ENCODE measurements around the gene SHTN1.

Gene SHTN1

DNA sequence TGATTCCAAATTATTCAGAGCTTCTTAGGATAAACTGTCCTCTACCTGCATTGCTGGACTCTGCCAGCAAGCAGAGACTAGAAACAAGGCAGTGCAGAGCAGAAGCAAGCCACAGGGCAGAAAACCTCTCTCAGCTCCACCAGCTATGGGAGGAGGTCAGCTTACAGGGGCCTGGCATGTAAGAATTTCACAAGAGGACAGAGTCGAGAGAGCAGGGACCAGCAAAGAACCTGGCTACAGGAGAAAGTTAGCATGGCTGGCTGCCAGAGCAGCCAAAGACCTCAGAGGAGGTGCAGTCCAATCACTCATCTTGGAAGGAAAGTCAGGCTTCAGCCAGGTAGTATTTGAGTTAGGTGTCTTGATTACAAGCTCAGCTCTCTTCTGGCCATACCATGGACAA lies 92.8 kb downstream of the SHTN1 start:
- no peak for DNase-seq

DNA sequence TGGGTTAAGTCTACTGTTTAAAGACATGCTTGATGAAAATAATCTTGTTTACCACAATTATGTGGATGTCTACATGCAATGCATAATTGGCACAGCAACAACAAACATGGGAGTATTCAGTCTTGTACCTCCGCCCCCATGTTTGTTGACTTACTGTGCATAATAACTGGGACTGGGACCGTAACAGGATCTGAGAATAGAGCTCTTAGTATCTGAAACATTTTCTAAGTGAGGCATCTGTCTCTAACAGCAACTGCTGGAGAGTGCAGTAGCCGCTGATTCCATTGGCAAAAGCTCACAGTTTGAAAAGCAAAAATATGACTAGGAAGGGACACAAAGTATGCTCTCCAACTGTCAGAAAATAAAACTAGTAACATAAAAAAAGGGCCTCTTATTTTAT lies 94.1 kb downstream of the SHTN1 start:
- no peak for DNase-seq

DNA sequence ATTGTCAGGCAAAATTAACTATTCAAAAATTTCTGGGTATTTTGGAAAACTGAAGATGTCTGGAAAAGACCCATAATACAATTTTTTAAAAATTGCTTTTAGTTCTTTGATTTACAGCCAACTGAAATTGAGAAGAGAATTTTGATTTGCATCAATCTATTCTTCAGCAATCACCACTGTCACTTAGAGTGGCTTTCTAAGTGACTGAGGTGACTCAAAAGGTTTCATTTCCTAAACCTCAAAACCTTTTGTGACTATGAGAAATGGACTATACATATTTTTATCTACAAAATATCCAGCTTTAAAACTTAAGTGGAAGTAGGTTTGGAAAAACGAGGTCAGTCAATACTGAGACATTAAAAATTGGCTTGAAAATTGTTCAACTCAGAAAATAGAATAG lies 95.7 kb downstream of the SHTN1 start:
- no peak for DNase-seq

DNA sequence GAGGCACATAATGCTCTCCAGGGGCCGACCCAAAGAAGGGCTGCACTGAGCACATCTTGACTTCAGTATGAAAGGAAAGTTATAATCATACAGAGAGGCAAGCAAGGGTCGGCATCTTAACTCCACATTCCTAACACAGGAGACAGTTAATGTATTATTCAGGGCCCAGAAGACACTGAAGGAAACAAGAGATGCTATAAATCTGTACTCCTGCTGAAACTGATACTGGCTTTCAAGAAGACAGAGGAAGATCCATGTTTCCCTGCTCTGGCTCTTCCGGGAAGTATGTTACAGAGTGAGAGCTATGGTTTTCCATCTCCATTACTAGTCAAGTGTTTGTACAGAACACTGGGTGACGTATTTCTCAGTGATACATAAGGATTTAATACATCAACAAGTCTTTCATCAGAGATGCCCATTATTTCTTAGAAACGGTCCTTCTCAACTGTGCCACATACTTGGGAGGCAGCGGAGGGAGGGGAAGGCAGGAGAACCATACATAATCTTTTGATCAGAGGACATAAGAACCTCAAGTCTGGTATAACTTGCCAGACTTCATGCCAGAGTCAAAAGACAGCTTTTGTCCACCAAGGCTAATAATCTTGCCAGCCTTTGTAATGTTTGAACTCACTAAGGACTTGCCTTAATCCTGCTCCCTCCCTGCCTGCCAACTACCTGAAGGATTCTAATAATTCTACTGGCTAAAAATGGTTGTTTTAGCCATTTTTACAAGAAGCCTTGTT lies 97.6 kb downstream of the SHTN1 start:
- no peak for DNase-seq

DNA sequence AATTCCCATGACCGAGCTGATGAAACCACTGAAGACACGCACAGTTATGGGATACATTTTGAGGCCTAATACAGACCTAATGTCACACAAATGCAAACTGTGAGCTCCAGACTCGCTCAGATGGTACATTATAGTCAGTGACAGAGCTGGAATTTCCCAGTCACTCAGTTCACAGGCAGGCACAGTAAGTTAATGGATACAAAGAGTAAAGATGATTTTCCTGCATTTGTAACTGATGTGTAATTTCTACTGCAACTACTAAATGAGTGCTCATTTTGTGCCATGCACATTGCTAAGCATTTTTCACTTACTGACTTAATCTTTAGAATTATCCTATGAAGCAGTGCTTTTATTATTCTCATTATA lies 99.2 kb downstream of the SHTN1 start:
- no peak for DNase-seq

DNA sequence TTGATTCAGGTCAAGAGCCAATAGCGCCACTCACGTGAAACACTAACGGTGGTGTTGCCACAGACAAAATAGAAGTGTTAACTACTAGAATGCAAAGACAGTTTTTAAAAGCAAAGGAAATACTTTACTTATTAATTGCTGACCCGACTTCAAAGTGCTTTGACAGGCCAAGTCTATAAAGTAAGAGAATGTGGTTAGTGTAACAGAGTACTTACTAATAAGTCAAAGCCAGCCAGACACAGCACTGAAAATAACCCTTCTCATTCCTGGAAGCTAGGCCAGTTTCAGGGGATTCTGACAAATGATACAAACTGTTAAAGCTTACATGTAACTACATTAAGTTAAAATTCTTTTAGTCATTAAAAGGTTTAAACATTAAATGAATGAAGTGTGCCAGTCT lies 105.4 kb downstream of the SHTN1 start:
- no peak for DNase-seq

DNA sequence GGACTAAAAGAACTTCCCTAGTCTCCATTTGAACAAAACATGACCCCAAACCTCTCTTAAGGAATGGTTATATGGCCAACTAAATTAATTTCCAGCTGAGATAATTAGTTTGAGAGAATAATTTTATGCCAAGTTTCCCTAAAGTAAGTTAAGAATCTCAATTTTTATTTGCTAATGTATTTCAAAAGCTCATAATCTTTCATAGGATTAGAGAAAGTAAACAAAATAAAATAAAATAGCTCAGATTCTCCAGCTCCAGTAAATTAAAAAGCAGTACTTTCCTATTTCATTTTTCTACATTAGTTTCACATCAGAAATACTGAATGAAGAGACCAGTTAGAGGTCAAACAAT lies 111.3 kb downstream of the SHTN1 start:
- no peak for DNase-seq

DNA sequence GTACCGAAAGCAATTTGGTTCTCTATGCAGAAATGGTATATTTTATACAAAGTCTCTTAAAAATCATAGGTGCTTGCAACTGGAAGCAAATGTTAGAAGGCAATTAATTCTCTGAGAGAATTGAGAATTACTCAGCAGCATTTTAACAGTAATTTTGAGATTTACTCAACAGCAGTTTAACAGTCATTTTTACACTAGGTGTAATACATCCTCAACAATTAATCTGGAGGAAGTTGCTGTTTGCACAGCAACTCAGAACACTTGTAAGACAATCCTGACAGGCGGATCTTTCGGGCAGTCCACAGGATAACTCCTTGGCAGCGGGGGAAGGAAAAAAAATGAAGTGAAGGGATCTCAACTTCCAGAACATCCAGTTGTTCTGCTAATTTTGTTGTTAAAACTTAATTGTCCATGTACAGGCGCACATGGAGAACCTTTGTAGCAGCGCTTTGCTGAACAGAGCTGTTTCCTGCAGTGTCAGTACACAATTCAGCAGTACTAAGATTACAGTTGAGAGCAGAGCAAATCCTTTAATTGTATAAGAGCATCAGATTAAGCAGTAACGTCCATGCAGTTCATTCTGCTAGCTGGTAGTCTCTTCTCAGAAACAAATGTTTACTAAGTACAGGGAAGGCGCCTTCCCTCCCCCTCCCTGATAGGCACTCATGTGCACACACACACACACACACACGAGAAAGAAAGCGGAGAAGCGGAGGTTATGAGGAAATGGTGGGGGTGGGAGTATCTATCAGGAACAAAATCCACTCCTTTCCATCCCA lies 111.9 kb downstream of the SHTN1 start:
- no peak for DNase-seq

DNA sequence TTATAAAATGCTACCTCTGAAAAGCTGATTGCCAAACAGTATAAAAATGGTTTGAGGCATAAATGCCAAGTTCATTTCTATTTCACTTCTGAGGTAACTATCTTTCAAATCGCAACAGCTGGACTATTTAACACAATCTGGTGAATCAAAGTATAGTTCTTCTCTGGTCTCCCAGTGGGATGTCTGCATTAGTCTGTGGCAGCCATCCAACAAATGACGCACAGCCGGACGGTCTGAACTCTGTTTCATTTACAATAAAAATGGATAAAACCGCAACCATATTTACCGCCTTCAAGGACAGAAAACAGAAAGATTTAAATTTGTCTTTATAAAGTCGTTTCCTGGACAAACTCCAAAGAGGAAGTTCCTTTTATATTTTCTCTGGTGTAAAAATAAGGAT lies 113.8 kb downstream of the SHTN1 start:
- DNase-seq, result no peak

DNA sequence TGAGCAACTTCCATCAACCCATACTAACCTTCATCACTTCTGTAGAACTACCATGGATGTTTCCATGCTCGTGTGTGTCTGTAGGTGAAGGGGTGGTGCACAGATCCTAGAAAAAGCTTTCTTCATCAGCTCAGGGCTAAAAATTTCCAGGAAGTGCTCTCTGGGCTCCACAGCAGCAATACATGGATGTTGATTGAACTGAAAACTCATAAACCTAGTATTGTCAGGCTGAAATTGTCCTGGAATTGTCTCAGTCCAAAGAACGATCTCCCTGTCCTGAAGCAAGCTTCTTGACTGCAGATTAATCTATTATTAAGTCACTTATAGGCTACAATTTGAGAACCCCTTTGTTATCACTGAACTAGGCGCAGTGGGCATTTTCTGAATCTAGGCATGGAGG lies 115.9 kb downstream of the SHTN1 start:
- DNase-seq, result no peak

DNA sequence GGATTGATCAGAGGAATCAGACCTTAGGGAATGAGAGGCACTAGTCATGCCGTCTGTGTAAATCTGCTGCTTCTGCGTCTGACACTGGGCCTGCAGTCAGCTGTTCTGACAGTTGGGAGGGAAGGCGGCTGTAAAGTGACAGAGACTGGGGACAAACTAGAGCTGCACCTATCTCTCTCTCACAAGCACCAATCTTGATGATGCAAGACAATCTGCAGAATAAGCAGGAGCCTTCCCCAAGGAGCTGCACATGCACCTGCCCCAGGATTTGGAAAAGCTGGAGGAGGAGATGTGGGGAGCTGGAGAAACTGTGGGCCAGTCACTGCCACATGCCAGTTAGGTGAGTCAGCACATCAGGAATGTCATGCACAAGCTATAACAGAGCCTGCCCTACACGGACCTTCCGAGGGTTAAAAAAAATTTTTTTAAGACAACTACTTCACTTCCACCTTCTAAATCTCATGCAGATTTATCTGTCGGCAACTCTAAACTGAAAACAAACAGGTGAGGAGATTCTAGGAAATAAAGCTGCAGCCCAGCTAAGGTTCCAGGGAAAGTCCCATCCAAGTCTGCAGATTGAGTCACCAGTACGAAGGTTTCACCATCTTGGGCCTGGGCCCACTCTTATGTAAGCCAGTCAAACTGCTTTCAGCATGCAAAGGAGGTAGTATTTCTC lies 116.5 kb downstream of the SHTN1 start:
- DNase-seq, result no peak

DNA sequence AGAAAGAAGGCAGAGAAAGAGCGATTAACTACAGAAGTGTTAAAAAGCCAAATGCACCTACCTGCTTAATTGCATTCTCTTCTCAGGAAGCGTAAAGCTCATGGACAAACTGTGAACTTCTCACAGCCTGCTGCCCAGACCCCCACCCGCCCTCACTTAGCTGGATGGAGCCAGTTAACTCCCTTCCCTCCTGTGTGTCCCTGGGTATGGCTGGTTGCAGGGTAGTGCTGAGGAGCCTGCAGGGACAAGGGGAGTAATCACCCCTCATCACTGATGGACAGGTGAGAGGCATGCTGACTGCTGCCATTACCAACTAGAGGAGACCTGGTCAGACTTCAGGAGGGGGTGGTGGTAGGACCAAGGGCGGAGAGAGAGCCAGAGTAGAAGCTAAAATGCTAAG lies 118.2 kb downstream of the SHTN1 start:
- DNase-seq, result no peak

DNA sequence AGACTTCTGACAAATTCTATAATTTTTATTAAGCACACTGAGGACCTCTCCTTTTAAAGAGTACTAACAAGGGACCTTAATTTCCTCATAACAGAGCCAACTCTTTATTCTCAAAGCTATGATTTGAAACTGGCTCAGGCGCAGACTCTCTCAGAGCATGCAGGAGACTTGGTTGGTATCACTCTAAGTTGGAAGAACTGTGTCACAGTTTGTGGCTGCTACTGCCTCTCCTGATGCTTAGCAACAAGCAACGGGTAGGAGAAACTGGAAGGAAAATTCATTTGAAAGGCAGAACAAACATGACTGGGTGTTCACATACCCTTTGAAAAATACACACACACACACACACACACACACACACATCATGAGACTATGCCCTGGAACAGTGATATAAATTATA lies 122.3 kb downstream of the SHTN1 start:
- DNase-seq, result no peak

DNA sequence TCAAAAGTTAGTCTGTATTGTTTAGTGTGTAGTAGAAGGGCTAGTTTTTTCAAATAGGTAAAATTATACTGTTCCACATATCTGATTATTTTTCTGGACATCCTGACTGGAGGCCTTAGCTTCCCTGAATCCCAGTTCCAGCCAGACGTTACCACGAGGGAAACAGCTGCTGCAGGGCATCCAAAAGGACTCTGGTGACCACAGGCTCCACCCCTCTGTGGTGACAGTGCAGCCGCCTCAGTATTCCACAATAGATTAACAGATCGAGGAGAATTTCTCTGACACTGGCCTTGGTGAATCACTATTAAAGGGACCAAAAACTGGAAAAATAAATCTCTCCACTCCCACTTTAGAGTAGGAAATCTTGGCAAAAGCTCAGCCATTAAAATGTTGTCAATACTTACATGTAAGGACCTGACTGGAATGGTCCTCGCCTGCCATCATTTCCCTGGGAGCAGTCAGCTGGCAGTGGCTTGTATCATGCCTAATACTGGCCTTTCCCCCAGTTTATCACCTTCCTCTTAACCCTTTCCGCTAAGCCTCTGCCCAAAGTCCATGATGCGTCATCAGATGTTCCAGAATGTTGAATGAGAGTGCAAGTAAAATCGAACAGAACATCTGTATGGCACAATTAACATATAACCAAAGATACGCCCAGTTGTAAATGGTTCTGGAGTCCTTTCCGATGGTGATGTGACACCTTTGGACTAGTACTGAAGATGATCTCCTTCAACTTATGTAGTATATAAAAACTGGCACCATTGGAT lies 124.1 kb downstream of the SHTN1 start:
- DNase-seq, result no peak

DNA sequence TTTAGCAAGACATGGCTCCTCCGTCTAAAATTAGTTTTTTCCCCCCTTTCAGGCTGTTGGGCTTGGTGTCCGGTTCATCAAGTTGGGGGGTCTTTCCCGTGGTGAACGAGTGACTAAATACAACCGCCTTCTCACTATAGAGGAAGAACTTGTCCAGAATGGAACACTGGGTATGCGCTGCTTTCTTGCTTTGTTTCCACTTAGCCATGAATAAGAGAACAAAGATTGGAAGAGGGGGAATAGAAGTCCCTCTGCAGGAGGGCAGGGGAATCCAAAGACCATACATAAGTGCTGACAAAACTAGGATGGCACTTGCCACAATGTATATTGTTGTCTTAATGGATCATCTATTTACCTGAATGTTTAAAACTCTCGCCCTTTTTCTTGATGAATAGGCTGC lies 125.2 kb downstream of the SHTN1 start:
- no peak for DNase-seq

DNA sequence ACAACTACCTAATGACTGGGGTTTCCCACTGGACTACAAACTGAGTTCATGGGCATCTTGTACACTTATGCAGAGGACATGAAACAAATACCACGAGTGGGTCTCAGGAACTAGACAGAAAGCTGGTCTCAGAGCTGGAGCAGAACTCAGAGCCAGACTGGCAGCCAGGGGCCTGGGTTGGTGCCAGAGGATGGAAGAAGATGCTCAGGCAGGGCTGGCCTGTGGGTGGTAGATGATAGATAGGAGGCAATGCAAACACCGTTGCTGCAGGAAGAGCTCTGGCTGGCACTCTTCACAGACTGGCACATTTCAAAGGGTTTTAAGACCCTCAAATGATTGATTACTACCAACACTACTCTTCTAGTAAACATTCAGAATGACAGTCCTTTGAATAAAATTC lies 126.9 kb downstream of the SHTN1 start:
- DNase-seq, result no peak

DNA sequence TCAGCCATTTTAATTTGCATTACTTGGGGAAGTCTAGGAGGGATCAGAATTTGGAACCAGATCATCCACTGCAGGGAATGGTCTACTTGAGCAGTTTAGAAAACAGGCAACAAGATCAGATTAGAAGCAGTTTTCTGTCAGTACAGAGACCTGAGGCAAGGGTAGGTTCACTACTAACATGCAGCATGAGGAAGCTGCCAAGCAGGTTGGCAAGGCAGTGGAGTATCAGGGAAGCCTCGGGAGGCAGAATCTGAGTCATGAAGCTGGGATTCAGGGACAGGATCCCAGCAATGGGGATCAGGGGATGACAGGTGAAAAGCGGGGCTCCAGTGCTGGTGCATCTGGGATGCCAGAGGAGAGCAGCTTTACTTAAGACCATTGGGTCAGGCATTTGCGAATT lies 127.6 kb downstream of the SHTN1 start:
- DNase-seq, result no peak

DNA sequence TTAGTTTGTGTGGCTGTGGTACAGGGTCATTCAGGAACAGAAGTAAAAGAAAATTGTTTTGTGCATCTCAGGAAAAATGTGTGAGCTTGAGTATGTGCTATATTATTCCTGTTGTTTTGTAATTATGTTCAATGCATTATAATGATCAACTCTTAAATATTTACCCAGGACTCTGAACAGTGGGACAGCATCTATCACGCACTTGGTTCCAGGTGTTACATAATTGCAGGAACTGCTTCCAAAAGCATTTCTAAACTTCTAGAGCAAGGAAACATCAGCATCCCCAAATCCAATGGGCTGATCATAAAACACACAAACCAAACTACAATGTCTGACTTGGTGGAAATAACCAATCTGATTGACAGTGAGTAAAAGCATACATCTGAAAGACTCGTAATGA lies 129.1 kb downstream of the SHTN1 start:
- no peak for DNase-seq

DNA sequence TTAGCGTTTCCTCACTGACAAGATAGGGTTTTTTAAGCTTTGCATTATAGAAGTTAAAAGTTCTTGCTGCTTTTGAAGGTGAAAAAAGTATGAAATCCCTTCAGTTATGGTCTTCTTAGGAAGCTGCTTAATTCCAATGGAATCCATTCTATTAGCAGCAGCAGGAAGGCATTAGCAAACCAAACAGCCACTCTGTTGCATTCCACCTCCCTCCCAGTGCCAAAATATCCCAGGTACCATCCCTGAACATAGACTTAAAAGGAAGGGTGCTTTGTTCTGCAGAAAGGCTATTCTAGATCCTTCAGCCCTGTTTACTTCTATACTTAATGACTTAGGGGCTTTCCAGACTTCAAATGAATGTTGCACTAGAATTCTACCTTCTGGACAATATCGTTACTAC lies 131.9 kb downstream of the SHTN1 start:
- no peak for DNase-seq

DNA sequence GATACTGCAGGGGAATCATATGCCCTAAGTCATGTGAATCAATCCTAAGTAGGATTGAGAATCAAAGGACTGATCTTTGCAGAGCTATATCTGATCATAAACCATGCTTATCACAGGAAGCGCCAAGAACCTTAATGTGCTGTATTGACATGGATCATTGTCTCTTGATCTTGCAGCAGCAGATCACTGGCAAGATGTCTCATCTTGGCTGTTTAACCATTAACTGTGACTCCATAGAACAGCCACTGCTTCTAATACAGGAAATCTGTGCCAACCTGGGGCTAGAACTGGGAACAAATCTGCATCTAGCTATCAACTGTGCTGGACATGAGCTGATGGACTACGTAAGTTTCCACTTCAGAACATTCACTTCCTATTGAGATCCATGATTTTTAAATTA lies 134.0 kb downstream of the SHTN1 start:
- DNase-seq, result no peak

DNA sequence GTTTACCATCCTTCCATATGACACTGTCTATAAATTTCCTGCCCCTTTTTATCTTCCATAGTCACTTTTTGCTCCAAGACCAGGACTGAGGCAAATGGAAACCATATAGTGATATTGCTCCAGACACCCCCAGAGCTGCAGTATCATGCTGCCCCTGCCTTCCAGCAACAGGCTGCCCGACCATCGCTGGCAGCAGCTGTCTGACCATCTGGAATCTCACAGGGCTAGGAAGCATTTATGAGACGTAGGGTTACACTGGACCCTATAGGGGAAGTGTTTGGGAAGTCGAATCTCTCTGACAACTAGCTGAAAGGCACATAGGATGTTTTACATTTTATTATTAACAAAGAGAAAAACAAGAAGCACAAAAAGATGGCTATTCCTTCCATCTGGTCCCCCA lies 136.3 kb downstream of the SHTN1 start:
- DNase-seq, result no peak

DNA sequence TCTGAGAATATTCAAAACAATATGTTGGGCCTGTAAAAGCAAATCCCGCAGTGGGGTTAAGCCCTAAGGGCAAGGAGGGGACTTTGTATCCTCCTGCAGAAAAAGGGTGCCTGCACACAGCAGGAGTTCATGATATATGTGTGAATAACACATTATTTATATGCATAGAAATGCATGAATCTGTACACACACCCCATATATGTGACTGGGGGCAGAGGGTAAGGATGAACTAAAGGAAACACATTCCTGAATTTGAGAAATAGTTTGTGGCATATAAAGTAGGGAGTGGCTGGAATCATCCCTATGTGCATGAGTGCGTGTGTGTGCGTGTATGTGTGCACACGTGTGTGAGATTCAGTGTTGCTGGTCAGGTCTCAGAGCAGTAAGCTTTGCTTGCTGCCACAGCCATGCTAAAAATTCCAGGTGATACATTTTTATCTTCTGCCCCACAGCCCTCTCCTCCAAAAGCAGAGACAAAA lies 136.8 kb downstream of the SHTN1 start:
- no peak for DNase-seq

DNA sequence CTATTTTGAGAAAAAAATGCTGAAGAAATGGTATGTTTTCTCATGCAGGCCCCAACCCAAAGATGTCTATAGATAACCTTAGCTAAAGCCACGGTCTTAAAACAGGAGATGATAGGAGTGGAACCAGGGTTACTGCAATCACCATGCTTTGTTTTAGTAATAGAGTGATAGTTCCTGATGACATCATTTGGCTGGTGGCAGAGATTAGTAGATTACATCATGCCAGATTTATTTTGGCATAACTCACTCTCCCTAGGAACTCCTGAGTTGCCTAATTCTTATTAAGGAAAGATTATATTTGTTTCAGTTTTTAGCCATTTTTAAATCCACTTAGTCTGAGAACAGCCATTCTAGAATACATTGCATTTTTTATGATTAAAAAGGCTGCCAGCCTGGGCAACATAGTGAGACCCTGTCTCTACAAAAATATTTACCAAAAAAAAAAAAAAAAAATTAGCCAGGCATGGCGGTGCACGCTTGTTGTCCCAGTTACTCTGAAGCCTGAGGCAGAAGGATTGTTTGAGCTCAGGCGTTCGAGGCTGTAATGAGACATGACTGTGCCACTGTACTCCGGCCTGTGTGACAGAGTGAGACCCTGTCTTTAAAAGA lies 137.9 kb downstream of the SHTN1 start:
- no peak for DNase-seq

All from activated T-cell treated with anti-CD3 and anti-CD28 coated beads for 4 hours (primary cell).